Epithelial cell of proximal tubule (primary cell): Measurements from ENCODE around the gene CPEB3. TPM values are rescaled to one million over a fixed set of nuclear protein-coding genes. Genes with fewer than 3 reads are reported as not detected.

Source experiments
- DNase-seq: peaks from one replicate; pipeline ENCODE4 v3.0.0-alpha.2; 2011; ENCODE audit warnings: low read depth
- H3K4me3 ChIP-seq: 2 replicates; pipeline ENCODE4 v1.5.1; 2011; ENCODE audit warnings: low read depth, mild to moderate bottlenecking, low read length
- total RNA-seq: library from RNA; depleted of rRNA; stranded (reverse); fragments of >200 nt; gene quantifications from 2 replicates; pipeline ENCODE4 v1.2.3, GENCODE V29; 2015
- TF ChIP-seq, protein P1 (sequence below): conservative IDR thresholded peaks from 2 replicates; pipeline ENCODE4 v1.5.1; 2012; ENCODE audit warnings: low read depth, mild to moderate bottlenecking, low read length

Gene CPEB3
- total RNA-seq, 1 donor from 2014 or later, result 0.52 TPM

DNA sequence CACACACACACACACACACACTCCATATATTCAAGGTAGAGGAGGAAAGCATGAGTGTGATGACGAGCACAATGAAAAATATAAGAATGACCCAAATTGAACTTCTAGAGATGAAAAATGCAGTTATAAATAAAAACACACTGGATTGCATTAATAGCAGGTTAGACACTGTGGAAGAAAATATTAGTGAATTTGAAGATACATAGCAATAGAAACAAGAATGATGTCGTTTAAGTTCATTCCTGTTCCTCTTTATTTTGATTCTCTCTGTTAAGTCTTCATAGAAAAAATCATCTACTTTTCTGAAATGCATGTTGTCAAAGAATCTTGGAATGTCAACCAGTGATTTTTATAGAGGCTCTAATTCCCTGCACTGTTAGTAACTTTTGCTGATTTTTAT lies 288.9 kb downstream of the CPEB3 start:
- no peak for DNase-seq
- TF ChIP-seq, protein P1, sequence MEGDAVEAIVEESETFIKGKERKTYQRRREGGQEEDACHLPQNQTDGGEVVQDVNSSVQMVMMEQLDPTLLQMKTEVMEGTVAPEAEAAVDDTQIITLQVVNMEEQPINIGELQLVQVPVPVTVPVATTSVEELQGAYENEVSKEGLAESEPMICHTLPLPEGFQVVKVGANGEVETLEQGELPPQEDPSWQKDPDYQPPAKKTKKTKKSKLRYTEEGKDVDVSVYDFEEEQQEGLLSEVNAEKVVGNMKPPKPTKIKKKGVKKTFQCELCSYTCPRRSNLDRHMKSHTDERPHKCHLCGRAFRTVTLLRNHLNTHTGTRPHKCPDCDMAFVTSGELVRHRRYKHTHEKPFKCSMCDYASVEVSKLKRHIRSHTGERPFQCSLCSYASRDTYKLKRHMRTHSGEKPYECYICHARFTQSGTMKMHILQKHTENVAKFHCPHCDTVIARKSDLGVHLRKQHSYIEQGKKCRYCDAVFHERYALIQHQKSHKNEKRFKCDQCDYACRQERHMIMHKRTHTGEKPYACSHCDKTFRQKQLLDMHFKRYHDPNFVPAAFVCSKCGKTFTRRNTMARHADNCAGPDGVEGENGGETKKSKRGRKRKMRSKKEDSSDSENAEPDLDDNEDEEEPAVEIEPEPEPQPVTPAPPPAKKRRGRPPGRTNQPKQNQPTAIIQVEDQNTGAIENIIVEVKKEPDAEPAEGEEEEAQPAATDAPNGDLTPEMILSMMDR, result no peak
- no peak overlapping the region for H3K4me3 ChIP-seq

DNA sequence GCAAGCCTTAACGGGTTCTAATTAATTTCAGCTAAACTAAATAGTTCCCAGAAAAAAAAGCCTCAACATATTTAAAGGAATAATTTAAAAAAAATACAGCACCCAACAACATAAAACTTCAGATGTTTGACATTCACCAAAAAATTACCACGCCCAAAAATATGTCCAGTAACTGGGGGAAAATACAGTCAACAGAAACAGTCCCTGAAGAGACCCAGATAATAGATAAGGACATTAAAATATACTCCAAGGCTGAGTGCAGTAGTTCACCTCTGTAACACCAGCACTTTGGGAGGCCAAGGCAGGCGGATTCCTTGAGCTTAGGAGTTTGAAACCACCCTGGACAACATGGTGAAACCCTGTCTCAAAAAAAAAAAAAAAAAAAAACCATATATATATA lies 289.3 kb downstream of the CPEB3 start:
- no peak for DNase-seq
- TF ChIP-seq, protein P1, result no peak
- no peak overlapping the region for H3K4me3 ChIP-seq

Other genes starting within 250 kb of the CPEB3 start
- 7.6 and 9.6 TPM in 2 replicates for gene MARCHF5, start 89 bp upstream of the CPEB3 start, total RNA-seq